NT2/D1 (cell line): ENCODE measurements around the gene CYFIP1.

ENCODE experiments used
- SUZ12 ChIP-seq: IDR thresholded peaks from 2 replicates; pipeline ENCODE4 v1.6.1; 2011; ENCODE audit not compliant: insufficient read length, insufficient read depth; ENCODE audit errors: extremely low read depth
- YY1 ChIP-seq: IDR thresholded peaks from 2 replicates; pipeline ENCODE4 v1.6.1; 2011; ENCODE audit not compliant: insufficient read length, insufficient read depth
- ZNF274 ChIP-seq: IDR thresholded peaks from 2 replicates; pipeline ENCODE4 v1.6.1; 2011; ENCODE audit warnings: mild to moderate bottlenecking, low read depth, low read length

DNA sequence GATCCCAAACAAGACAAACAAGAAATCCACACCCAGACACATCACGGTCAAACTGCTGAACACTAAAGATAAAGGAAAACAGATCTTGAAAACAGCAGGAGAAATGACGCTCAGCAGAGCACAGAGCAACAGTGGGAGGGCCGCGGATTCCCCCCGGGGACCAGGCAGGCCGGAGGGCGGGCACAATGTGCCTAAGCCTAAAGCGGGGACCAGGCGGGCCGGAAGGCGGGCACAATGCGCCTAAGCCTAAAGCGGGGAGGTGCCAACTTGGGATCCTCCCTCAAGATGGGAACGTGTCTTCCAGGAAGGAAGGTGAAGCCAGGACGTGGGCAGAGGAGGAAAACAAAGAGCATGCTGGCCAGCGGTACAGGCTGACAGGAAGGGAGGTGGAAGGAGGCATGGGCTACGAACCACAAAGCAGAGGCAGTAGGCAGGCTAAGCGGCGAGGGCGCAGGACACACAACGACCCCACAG is 31.1 kb downstream of the CYFIP1 start:
- TF ChIP-seq SUZ12 = no peak
- no peak for TF ChIP-seq YY1
- TF ChIP-seq ZNF274 = no peak
